ACHN (cell line): ENCODE results near the gene MPZL1.
"Not testable (repeated sequence)": the region's sequence is repeated elsewhere in the genome, so short reads cannot be mapped to it uniquely, and the experiment has no call there.

ENCODE experiments used
- DNase-seq: peaks from one replicate; pipeline ENCODE4 v3.0.0-alpha.2; 2015
- in situ Hi-C: cut with HindIII; loops from 2 replicates; pipeline ENCODE4 v1.10.0; 2017; ENCODE audit warnings: low sequenced_read_pairs, low pct_ligation_motif_present, low pct_unique_long_range_greater_than_20kb

MPZL1 gene

GRCh38 chr1:167741103-167741502 is 19.3 kb downstream of the MPZL1 start:
- in situ Hi-C loops, DNase-seq: not testable (repeated sequence)

DNA sequence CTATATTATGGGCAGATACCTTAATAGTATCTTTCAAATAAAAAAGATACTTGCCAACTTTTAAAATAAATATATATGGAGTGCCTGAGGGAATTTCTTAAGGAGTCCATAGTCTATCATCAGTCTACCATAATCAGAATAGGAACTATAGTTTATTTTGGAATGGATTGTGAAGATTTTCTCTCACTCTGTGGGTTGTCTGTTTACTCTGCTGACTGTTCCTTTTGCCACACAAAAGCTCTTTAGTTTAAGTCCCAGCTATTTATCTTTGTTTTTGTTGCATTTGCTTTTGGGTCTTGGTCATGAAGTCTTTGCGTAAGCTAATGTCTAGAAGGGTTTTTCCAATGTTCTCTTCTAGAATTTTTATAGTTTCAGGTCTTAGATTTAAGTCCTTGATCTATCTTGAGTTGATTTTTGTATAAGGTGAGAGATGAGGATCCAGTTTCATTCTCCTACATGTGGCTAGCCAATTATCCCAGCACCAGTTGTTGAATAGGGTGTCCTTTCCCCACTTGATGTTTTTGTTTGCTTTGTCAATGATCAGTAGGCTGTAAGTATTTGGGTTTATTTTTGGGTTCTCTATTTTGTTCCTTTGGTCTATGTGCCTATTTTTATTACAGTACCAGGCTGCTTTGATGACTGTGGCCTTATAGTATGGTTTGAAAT is 20.7 kb downstream of the MPZL1 start:
- DNase-seq, in situ Hi-C loops: not testable (repeated sequence)

DNA sequence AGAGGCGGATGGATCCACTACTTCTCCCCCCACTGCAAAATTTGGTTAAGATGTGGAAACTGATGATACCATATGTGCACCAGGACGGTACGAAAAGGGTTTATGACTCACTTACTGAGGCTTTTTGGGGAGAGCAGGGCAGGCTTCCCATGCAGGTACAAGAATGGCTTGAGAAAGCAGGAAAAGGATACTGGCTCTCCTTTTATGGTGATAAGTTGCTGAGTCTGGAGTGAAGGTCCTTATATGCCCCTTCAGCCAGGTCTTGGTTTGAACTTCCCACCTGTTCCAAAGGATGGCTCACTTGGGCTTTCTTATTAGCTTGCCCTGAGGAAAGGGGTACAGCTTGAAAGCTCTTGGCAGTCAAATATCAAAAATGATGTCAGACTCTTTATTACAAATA is 23.1 kb downstream of the MPZL1 start:
- no peak for DNase-seq
- in situ Hi-C loops, result no loop called here

DNA sequence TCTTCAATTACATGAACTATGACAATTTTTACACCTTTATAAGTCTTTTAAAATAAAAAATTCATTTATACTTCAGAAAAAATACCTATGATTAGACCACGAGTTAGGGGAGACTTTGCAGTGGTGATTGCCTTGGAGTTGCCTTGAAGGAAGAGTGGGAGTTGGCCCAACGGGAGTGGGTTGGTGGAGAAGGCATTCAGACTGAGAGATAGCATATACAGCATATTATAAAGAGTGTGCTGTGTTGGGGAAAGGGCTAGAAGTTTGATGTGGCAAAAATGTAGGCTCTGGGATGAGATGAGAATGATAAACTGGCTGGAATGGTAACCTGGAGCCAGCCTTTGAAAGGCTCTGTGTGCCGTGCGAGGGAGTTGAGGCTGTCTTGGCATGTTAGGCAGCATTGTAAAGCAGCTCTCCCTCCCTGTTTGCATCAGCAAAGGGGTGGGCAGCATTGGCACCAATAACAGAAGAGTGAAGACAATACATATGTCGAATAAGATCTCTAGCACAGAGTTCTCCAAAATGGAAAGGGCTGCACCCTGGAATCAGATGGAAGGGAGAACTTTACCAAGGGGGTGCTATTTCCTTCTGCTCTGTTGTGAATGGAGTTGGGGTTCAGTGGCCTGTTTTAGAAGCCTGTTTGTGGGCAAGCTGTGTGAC is 24.4 kb downstream of the MPZL1 start:
- DNase-seq, result no peak
- in situ Hi-C loops, result no loop called here

GRCh38 chr1:167746988-167747655 is 25.3 kb downstream of the MPZL1 start:
- no peak for DNase-seq
- in situ Hi-C loops, result no loop called here

DNA sequence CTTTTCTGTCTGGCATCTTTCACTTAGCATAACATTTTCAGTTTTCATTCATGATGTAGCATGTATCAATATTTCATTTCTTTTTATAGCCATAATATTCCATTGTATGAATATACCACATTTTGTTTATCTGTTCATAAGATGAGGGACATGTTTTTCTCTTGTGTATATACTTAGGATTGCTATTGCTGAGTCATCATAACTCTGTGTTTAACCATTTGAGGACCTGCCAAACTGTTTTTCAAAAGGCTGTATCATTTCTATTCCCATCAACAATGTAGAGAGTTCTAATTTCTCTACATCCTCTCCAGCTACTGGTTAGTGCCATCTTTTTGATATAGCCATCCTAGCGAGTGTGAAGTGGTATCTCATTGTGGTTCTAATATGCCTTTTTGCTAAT is 26.2 kb downstream of the MPZL1 start:
- no peak for DNase-seq
- in situ Hi-C loops, result no loop called here

DNA sequence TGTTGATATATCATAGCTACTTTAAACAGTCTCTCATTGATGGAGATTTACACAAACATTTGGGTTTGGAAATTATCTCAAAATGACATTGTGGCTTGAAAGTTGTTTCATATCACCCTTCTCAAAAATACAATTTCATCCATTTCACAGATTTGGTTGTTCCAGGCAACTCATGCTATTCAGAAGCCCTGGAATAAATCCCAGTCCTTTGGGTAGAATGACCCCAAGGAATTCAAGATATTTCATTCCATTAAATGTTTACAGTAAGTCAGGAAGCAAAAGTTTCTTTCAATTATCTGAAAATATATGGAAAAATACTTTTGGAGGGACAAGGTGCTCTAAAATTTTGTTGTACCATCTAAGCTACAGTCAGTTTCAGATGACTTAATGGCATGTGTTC is 27.1 kb downstream of the MPZL1 start:
- peak; percentile 38 for DNase-seq
- in situ Hi-C loops, result no loop called here

DNA sequence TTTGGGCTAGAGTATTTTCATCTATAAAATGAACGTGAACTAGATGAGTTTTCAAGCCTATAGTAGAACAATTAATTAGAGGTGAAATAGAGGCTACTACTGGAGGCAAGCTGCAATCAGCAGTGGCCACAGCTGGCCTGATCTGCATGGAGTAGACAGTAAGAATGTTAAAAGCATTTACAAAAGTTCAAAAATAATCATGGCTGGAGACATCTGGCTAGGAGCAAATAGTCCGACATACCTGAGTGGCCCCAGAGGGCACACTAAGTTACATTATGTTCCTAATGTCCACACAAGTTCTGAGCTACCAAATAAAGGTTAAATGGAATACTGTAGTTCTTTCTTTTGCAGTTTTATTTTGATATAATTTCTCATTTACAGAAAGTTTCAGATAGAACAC is 28.0 kb downstream of the MPZL1 start:
- in situ Hi-C loops, result no loop called here
- no peak for DNase-seq

GRCh38 chr1:167750641-167751040 is 28.9 kb downstream of the MPZL1 start:
- in situ Hi-C loops, result no loop called here
- no peak for DNase-seq

DNA sequence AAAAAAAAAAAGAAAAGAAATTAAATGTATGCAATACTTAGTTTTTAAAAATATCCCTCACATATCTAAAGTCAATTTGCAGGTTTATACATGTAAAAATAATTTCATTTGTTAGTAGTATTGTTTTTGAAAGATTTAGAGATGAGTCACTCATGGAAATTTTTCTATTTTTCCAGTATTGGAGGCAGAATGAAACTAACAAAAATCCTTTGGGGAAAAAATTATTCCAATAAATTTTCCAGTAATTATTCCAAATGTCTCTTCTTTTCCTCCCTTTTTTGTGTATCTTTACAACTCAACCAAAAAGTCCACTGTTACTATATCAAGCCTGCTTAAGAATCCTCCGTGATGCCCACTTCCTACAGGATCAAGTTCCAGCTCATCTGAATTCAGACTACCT is 29.9 kb downstream of the MPZL1 start:
- no peak for DNase-seq
- in situ Hi-C loops, result no loop called here

GRCh38 chr1:167752219-167752985 is 30.6 kb downstream of the MPZL1 start:
- no peak for DNase-seq
- in situ Hi-C loops, result no loop called here

DNA sequence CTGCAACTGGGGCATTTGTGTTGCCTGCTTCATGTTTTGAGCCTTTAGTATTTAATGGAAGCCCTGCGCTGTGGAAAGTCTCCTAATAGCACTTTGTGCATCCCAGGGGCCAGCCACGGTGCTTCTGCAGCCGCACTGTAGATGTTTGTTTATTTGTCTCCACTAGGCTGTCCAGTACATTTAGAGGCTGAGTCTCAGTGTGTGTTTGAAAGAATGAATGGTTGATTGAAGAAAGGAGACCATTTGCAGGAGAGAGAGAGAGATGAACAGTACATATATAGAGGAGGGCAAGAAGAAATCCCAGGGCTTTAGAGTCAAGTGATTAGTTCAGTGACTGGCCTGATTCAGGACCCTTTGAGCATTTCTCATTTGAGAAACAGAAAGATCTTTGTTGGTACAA is 33.9 kb downstream of the MPZL1 start:
- no peak for DNase-seq
- in situ Hi-C loops, result no loop called here

GRCh38 chr1:167756730-167757405 is 35.1 kb downstream of the MPZL1 start:
- in situ Hi-C loops, result no loop called here
- DNase-seq, result no peak

DNA sequence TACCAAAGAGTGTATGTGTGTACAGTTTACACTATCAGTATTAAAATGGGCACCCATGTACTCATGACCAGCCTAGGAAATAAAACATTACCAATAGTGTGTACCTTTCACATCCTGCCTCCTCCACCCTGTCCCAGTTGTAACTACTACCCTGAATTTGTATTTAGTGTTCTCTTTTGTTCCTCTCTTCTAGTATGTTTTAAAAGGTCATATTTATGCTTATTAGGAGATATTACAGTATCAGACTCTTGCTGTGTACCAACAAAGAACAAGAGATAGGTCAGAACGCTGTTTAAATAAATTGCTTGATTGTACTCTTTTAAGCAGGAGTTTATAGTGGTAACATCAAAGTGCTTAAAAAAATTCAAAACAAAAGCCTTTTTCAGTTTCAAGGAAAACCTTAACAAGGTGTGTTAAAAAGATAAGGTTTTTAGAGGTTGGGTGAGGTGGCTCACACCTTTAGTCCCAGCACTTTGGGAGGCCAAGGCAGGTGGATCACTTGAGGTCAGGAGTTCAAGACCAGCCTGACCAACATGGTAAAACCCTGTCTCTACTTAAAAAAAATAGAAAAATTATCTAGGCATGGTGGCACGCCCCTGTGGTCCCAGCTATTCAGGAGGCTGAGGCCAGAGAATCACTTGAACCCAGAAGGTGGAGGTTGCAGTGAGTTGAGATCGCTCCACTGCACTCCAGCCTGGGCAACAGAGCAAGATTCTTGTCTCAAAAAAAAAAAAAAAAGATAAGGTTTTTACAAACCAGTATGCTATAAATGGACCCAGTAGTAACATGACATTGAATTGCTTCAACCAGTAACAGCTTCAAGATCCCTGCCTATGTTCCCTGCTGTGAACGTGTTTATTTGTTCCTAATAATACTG is 35.9 kb downstream of the MPZL1 start:
- DNase-seq, result no peak

DNA sequence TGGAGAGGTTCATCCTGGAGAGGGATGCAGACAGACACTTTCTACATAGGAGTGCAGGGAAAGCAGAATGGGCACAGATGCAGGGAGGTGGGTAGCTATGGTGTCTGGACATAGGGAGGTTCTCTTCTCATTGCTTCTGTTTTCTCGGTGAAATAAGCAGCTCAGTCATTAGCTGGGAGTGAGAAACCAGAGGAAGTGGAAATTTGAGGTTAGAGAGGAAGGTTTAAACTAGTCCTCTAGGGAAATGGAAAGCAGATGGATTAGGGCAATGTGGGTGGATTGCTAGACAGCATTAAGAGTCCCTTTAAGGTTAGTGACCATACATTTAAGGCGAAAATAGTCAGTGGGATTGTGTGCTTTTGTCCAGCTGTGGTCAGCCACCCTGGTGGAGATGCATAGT is 39.6 kb downstream of the MPZL1 start:
- in situ Hi-C loops, result no loop called here
- no peak for DNase-seq

More for the DNA sequence above, 35.9 kb downstream of the MPZL1 start:
- in situ Hi-C loops, result no loop called here

DNA sequence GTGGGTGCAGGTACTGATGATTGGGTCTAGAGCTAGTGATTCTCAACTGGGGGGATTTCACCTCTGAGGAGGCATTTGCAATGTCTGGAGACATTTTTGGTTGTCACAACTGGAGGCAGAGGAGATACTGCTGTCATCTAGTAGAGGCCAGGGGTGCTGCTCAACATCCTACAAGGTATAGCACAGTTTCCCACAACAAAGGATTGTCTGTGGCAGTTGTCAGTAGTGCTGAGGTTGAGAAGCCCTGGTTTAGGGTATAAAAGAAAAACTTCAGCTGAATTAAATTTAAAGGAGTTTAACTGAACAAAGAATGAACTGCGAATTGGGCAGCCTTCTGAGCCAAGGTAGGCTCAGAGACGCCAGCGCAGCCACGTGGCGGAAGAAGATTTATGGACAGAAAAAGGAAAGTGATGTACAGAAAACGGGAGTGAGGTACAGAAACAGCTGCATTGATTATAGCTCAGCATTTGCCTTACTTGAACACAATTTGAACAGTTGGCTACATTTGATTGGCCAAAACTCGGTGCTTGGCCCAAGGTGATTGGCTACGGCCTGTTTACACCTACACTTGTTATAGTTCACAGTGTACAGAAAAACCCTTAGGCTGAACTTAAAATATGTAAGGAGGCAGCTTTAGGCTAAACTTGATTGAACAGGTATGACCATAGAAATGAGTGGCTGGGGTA is 40.4 kb downstream of the MPZL1 start:
- no peak for DNase-seq
- in situ Hi-C loops, result no loop called here

DNA sequence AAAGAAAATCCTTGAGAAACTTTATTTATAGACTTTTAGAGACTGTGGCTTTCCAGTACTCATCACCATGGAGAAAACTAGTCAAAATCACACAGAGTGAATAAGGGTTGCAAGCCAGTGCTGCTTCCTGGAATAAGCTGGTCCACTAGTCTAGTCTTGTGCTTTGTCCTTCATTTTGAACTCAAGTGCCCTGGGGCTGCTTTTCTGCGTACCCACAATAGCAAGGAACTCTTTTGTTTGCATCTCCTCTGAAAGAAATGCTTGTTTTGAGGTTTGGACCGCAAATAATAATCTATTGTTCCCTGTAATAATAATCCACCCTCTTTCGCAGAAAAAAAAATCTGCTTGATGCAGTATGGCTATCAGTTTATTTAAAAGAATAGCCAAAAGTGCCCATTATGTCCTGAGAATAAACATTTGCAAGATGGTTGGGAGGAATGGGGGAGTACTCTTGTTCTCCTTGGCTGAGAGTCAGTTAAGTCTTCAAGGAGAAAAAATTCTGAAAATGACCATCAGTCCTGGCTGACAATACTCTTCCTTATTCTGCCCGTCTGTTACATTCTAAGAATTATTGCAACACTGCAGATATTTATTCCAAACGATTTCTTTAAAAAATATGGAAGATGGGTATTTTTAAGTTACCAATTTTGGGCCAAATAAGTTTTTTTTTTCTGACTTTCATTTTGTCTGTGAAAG is 41.9 kb downstream of the MPZL1 start:
- no peak for DNase-seq
- in situ Hi-C loops, result no loop called here
